Cardiac septum (tissue), 1 donor: Measurements from ENCODE around the gene FAF2. TPM values are rescaled to one million over a fixed set of nuclear protein-coding genes. Genes with fewer than 3 reads are reported as not detected.
"Not testable (repeated sequence)": the region's sequence is repeated elsewhere in the genome, so short reads cannot be mapped to it uniquely, and the experiment has no call there.

ENCODE experiments used
- DNase-seq: peaks from one replicate; pipeline ENCODE4 v3.0.0-alpha.2; 2020; ENCODE audit warnings: low spot score
- intact Hi-C: fragments of 100-400 bp; cut with DNase I; formaldehyde crosslinking; loops from one replicate; pipeline ENCODE4 v1.14.0; 2022
- total RNA-seq: library from RNA; stranded (reverse); fragmentation: NEBNext Ultra II Directional; extraction: Animal tissue kit (Norgen Biotek cat#: 25700); gene quantifications from one replicate; pipeline ENCODE4 v1.2.1, GENCODE V29; 2021
- donor health status: DM: no; HTN: no; CAD: no.

Gene FAF2
- total RNA-seq, 1 donor from 2014 or later, result 15.9 TPM

- intact Hi-C loops, result no loop called here
- no peak for DNase-seq
Measured at GRCh38 chr5:176446884-176447590, 1.1 kb upstream of the FAF2 start.

DNA sequence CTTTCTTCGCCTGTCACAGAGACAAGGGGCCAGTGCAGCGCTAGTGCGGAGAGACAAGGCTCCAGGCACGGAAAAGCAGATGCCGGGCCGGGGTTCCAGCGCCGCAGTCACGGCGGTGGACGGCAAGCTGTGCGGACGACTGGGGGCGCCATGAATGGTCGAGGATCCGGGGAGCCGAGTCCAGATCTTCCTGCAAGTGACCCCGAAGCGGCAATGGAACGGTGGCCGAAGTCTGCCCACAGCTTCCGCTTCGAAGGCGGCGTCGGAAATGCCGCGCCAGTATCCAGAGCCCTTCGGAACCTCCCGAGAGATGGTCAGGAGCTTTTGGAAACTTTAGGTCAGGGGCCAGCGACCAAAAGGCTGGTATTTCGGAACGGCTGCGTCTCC is 601 bp upstream of the FAF2 start:
- DNase-seq, result peak; percentile 87
- intact Hi-C loops, result no loop called here

DNA sequence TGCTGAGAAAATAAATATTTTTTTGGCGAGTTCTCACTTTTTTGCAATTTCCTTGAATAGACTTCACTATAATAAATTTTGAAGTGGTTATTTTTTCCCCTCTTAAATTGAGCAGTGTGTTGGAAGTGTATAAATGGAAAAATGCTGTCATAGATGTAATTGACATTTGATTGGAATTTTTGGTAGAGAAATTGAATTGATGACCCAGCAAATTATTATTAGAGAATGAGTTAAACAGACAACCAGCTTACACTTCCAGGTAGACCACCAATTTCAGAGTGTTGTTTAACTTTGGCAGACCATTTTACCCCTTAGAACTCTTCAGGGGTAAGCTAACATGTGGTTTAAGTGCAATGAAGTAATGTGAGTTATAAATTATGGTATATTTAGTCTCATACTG is 1.9 kb downstream of the FAF2 start:
- intact Hi-C loops, result no loop called here
- no peak for DNase-seq

GRCh38 chr5:176454724-176455394 is 6.7 kb downstream of the FAF2 start:
- no peak for DNase-seq

DNA sequence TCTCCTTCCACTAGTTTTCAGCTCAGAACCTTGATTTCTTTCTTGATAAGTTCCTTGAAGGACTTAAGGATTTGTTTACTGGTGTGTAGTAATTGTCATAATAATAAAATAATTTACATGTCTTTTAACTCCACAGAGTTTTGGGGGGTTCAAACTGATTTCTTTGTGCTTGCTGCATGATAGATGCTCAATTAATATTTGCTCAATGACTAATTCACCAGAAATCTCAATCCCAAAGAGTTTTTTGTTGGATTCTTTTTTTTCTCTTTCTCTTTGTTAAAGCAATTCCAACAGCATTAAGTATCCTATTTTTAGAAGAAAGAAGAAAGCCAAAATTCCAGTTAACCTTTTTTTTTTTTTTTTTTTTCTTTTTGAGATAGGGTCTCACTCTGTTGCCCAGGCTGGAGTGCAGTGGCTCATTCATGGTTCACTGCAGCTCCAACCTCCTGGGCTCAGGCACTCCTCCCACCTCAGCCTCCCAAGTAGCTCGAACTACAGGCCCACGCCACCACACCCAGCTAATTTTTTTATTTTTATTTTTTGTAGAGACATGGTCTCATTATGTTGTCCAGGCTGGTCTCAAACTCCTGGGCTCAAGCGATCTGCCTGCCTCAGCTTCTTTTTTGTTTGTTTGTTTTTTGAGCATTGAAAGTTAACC is 10.8 kb downstream of the FAF2 start:
- intact Hi-C loops, result no loop called here
- DNase-seq, result no peak

More at GRCh38 chr5:176454724-176455394, 6.7 kb downstream of the FAF2 start:
- intact Hi-C loops, result no loop called here

DNA sequence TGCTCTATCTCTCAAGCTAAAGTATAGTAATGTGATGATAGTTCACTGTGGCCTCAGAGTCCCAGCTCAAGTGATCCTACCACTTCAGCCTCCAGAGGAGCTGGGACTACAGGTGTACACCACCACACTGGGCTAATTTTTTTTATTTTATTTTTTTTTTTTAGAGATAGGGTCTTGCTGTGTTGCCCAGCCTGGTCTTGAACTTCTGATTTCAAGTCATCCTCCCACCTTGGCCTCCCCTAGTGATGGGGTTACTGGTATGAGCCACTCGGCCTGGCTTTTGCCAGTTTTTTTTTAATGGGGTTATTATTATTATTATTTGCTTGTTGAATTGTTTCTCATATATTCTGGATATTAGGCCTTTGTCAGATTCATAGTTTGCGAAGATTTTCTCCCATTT is 13.2 kb downstream of the FAF2 start:
- no peak for DNase-seq
- intact Hi-C loops, result no loop called here

- intact Hi-C loops, result no loop called here
- no peak for DNase-seq
Measured at GRCh38 chr5:176463113-176463764, 15.1 kb downstream of the FAF2 start.

GRCh38 chr5:176466245-176466871 is 18.2 kb downstream of the FAF2 start:
- intact Hi-C loops, result no loop called here
- no peak for DNase-seq

DNA sequence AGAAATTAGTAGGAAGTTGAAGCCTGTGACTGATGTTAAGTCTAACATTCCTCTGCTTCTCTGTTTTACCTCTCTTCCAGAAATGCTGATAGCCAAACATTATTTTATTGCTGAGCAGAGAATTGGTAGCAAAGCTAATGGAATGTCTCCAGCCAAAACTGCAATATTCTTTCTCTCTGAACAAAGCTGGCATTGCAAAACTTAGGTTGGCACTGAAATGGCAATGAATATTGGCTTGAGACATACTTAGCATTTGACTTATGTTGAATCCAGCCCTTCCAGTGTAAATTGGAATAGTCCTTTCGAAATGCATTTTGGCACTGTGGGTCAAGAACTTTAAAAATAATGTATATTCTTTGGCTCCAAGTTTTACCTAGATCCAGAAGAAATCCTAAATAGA is 21.1 kb downstream of the FAF2 start:
- DNase-seq, result no peak
- intact Hi-C loops, result no loop called here

GRCh38 chr5:176470539-176470938 is 22.4 kb downstream of the FAF2 start:
- intact Hi-C loops, result no loop called here
- no peak for DNase-seq

DNA sequence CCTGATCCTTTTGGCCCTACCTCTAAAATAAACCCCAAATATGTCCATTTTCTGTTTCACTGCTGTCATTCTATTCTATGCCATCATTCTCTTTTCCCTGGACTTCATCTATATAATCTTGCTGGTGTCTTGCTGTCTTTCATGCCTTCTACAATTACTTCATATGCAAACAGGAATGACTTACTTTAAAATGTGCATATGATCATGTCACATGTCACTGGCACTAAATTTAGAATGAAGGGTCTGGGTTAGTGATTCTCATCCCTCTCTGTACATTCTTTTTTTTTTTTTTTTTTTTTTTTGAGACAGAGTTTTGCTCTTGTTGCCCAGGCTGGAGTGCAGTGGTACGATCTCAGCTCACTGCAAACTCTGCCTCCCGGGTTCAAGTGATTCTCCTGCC is 22.9 kb downstream of the FAF2 start:
- intact Hi-C loops, result no loop called here
- no peak for DNase-seq

DNA sequence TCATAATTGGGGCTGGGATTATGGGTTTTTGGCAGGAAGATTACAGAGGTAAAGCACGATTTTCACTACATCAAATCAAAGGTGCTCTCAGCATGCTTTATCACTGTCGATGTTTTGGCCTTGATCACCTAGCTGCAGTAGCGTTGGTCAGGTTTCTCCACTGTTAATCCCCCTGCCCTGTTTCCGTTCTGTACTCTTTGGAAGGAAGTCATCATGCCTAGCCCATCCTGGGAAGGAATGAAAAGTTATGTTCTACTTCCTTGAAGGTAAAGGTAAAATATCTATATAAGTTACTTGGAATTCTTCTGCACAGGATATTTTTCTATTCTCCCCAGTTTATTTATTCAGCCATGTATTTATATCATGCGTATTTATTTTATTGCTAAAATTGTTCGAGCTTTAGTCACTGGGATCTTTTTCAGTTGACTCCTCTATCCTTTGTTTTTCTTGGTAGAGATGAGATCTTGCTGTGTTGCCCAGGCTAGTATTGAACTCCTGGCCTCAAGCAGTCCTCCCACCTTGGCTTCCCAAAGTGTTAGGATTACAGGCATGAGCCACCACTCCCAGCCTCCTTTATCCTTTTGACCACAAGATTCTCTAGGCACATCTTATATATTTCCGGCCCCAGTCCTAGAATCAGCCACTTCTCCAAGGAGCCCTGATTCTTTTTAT is 25.3 kb downstream of the FAF2 start:
- intact Hi-C loops, result no loop called here
- DNase-seq, result no peak

GRCh38 chr5:176474476-176474875 is 26.3 kb downstream of the FAF2 start:
- DNase-seq, result no peak

DNA sequence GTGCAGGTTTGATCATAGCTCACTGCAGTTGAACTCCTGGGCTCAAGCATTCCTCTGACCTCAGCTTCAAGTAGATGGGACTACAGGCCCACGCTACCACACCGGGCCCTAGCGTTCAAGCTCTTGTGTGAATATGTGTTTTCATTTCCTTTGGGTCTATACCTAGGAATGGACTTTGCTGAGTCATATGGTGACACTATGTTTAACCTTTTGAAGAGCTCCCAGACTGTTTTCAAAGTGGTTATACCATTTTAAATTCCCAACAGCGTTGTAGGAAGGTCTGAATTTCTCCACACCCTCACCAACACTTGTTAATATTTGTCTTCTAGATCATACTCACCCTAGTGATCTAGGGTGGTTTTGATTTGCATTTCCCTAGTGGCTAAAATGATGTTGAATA is 33.5 kb downstream of the FAF2 start:
- no peak for DNase-seq
- intact Hi-C loops, result no loop called here

More at GRCh38 chr5:176474476-176474875, 26.3 kb downstream of the FAF2 start:
- intact Hi-C loops, result no loop called here

- intact Hi-C loops, result no loop called here
- no peak for DNase-seq
Measured at GRCh38 chr5:176485176-176485575, 37.0 kb downstream of the FAF2 start.

GRCh38 chr5:176486189-176486757 is 38.1 kb downstream of the FAF2 start:
- intact Hi-C loops, result no loop called here
- DNase-seq, result no peak

- intact Hi-C loops, DNase-seq: not testable (repeated sequence)
Measured at GRCh38 chr5:176487160-176487559, 39.0 kb downstream of the FAF2 start.

DNA sequence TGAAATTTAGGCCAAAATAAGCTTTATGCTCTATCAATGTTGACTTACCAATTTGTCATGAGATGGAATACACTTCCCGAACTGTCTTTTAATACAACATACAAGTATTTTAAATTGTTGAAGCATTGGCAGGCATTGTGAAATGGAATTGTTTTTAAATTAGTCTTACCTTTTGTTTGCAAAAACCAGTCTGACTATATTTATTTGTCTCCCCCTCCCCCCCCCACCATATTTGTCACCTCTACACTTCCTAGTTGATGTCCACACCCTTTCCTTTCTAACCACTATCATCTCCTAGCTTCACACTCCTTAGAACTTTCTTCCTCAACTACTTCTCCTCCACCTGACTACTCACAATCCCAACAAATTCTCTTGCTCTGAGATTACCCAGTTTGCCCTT is 40.9 kb downstream of the FAF2 start:
- DNase-seq, result no peak
- intact Hi-C loops, result no loop called here

GRCh38 chr5:176490301-176490700 is 42.1 kb downstream of the FAF2 start:
- DNase-seq, result no peak
- intact Hi-C loops, result no loop called here
